Testis (tissue), 3 donors: Measurements from ENCODE around the gene GNB3. TPM values are rescaled to one million over a fixed set of nuclear protein-coding genes. Genes with fewer than 3 reads are reported as not detected.
"Not testable (repeated sequence)": the region's sequence is repeated elsewhere in the genome, so short reads cannot be mapped to it uniquely, and the experiment has no call there.

Source experiments
- DNase-seq: peaks from one replicate; pipeline ENCODE4 v3.0.0-alpha.2; 2019
- H3K27ac ChIP-seq, 2 donors: fragments of 200-600 bp; sonication (generic); one replicate each; pipeline ENCODE4 v1.5.1; 2019
- H3K27me3 ChIP-seq: fragments of 200-600 bp; sonication (generic); one replicate; pipeline ENCODE4 v1.5.1; 2019
- H3K36me3 ChIP-seq: fragments of 200-600 bp; sonication (generic); one replicate; pipeline ENCODE4 v1.5.1; 2017; ENCODE audit warnings: low read depth; ENCODE audit errors: missing control alignments
- H3K4me1 ChIP-seq: fragments of 200-600 bp; sonication (generic); one replicate; pipeline ENCODE4 v1.5.1; 2019
- H3K4me3 ChIP-seq, 2 donors: fragments of 200-600 bp; sonication (generic); one replicate each; pipeline ENCODE4 v1.5.1; 2017 to 2019
- H3K9me3 ChIP-seq: fragments of 200-600 bp; sonication (generic); one replicate; pipeline ENCODE4 v1.5.1; 2017
- POLR2A ChIP-seq: fragments of 450-650 bp; IDR thresholded peaks from one replicate; pipeline ENCODE4 v1.6.1; 2017; ENCODE audit warnings: antibody characterized with exemption, mild to moderate bottlenecking, moderate library complexity
- WGBS, 2 donors: methylation state at CpG; one replicate each; pipeline ENCODE4 v1.1.5; 2018; 5-methylcytosine and 5-hydroxymethylcytosine counted together
- intact Hi-C: fragments of 100-400 bp; cut with DNase I; formaldehyde crosslinking; loops from one replicate; pipeline ENCODE4 v1.15.1; 2023; ENCODE audit warnings: low total_unique reads
- polyA plus RNA-seq: library from polyadenylated mRNA; stranded (reverse); fragments of 350-450 nt; fragmentation: Illumina TruSeq; extraction: RNeasy Lipid Tissue Mini Kit (QIAGEN cat#74804); gene quantifications from one replicate; pipeline ENCODE4 v1.2.3, GENCODE V29; 2014; ENCODE audit warnings: low read depth, low replicate concordance; ENCODE audit not compliant: insufficient read depth
- total RNA-seq, 2 donors: library from RNA; depleted of rRNA; stranded (reverse); fragments of >200 nt; gene quantifications; one replicate each; pipeline ENCODE4 v1.2.3, GENCODE V29; 2016
- TF ChIP-seq, protein P1 (sequence below), 3 experiments: fragments of 450-650 bp in 2 of 3; fragments of 200-600 bp in 1 of 3; sonication (generic) in 1 of 3; IDR thresholded peaks; one replicate each; pipeline ENCODE4 v1.5.1; 2016 to 2019; ENCODE audit warnings: antibody characterized with exemption in 3 of 3, mild to moderate bottlenecking in 2 of 3, moderate library complexity in 1 of 3

Gene GNB3
- total and polyA plus RNA-seq, 3 donors from 2014 or later, result 1.6 to 5.0 (median 4.8) TPM

GRCh38 chr12:6860116-6860515 is 19.4 kb downstream of the GNB3 start:
- no peaks in the 10 kb centered on the region for H3K36me3 ChIP-seq
- WGBS, 2 donors, result 91 to 97% methylated on average over 9 of the region's 9 CpGs

GRCh38 chr12:6860942-6861341 is 20.2 kb downstream of the GNB3 start:
- 92 to 98% methylated on average over 7 of the region's 7 CpGs for WGBS, 2 donors
- intact Hi-C loops, result no loop called here
- Histone ChIP-seq H3K27ac (no peak overlapping the region), H3K4me3 (no peak overlapping the region), H3K9me3 (no peaks in the 10 kb centered on the region), H3K27me3 (no peaks in the 10 kb centered on the region), H3K36me3 (no peaks in the 10 kb centered on the region), H3K4me1 (no peaks in the 10 kb centered on the region)
- no peak for TF ChIP-seq POLR2A
- TF ChIP-seq, protein P1, sequence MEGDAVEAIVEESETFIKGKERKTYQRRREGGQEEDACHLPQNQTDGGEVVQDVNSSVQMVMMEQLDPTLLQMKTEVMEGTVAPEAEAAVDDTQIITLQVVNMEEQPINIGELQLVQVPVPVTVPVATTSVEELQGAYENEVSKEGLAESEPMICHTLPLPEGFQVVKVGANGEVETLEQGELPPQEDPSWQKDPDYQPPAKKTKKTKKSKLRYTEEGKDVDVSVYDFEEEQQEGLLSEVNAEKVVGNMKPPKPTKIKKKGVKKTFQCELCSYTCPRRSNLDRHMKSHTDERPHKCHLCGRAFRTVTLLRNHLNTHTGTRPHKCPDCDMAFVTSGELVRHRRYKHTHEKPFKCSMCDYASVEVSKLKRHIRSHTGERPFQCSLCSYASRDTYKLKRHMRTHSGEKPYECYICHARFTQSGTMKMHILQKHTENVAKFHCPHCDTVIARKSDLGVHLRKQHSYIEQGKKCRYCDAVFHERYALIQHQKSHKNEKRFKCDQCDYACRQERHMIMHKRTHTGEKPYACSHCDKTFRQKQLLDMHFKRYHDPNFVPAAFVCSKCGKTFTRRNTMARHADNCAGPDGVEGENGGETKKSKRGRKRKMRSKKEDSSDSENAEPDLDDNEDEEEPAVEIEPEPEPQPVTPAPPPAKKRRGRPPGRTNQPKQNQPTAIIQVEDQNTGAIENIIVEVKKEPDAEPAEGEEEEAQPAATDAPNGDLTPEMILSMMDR (IDR thresholded peaks at IDR 0.05), result no peak
- no peak for DNase-seq

More at GRCh38 chr12:6860116-6860515, 19.4 kb downstream of the GNB3 start:
- H3K4me3 ChIP-seq, result no peak overlapping the region
- no peak for DNase-seq
- TF ChIP-seq, protein P1 (IDR thresholded peaks at IDR 0.05), result no peak
- TF ChIP-seq POLR2A, result no peak
- H3K27me3 ChIP-seq, result no peaks in the 10 kb centered on the region
- no peak overlapping the region for H3K27ac ChIP-seq
- H3K9me3 ChIP-seq, result no peaks in the 10 kb centered on the region
- no peaks in the 10 kb centered on the region for H3K4me1 ChIP-seq
- intact Hi-C loops, result no loop called here

DNA sequence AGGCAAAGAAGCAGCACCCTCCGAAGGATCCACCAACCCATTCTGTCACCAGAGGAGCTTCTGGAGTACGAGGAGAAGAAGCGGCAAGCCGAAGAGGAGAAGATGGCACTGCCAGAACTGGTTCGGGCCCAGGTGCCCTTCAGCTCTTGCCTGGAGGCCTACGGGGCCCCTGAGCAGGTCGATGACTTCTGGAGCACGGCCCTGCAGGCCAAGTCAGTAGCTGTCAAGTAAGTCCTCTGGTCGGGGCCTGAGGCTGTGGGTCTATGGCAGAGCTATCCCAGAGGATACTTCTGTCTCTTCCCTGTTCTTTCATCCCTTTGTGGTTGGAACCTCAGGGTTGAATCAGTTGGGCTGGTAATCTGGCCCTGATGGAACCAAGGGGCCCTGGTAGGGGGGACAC is 20.7 kb downstream of the GNB3 start:
- no peaks in the 10 kb centered on the region for H3K36me3 ChIP-seq
- 93 to 95% methylated on average over 7 to 9 of the region's 9 CpGs for WGBS, 2 donors
- intact Hi-C loops, result no loop called here

GRCh38 chr12:6863033-6863432 is 22.3 kb downstream of the GNB3 start:
- WGBS, 2 donors, result 89% methylated on average over 11 of the region's 11 CpGs
- Histone ChIP-seq H3K9me3 (no peaks in the 10 kb centered on the region), H3K4me3 (no peak overlapping the region), H3K36me3 (no peaks in the 10 kb centered on the region), H3K27me3 (no peaks in the 10 kb centered on the region), H3K4me1 (peaks cover 6% of the 10 kb centered on the region), H3K27ac (no peak overlapping the region)
- intact Hi-C loops, result no loop called here
- no peak for TF ChIP-seq POLR2A
- TF ChIP-seq, protein P1 (IDR thresholded peaks at IDR 0.05), result no peak
- DNase-seq, result no peak

More for the DNA sequence above, 20.7 kb downstream of the GNB3 start:
- H3K9me3 ChIP-seq, result no peaks in the 10 kb centered on the region
- TF ChIP-seq POLR2A, result no peak
- TF ChIP-seq, protein P1 (IDR thresholded peaks at IDR 0.05), result no peak
- no peak overlapping the region for H3K27ac ChIP-seq
- no peak overlapping the region for H3K4me3 ChIP-seq
- no peaks in the 10 kb centered on the region for H3K4me1 ChIP-seq
- H3K27me3 ChIP-seq, result no peaks in the 10 kb centered on the region
- DNase-seq, result no peak

DNA sequence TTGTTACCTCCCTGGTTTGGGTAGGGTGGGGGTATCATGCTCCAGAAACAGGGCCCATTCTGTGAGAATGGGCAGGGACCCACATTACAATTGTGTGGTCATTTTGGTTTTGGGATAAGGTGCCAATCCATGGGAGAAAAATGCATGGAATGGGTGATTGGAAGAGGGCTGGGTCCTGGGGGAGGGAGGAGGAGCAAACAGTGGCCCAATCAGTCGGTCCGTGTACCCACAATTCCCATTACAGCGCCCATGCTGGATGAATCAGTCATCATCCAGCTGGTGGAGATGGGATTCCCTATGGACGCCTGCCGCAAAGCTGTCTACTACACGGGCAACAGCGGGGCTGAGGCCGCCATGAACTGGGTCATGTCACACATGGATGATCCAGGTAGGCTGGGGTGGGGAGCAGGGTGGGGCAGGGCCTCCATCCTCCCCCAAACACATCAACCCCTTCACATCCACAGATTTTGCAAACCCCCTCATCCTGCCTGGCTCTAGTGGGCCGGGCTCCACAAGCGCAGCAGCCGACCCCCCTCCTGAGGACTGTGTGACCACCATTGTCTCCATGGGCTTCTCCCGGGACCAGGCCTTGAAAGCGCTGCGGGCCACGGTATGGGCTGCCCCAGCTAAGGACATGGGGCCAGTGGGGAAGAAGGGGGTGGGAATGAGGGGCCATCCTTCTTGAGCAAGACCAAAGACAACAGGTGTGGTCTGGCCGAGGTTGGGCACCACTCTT is 23.0 kb downstream of the GNB3 start:
- Histone ChIP-seq H3K4me3 (no peak overlapping the region), H3K4me1 (peaks cover 11% of the 10 kb centered on the region), H3K9me3 (no peaks in the 10 kb centered on the region), H3K36me3 (no peaks in the 10 kb centered on the region), H3K27me3 (no peaks in the 10 kb centered on the region), H3K27ac (no peak overlapping the region)
- no peak for DNase-seq
- intact Hi-C loops, result no loop called here
- 94 to 97% methylated on average over 10 to 16 of the region's 16 CpGs for WGBS, 2 donors
- no peak for TF ChIP-seq POLR2A
- TF ChIP-seq, protein P1 (IDR thresholded peaks at IDR 0.05), result no peak

- peaks cover 22% of the 10 kb centered on the region for H3K4me1 ChIP-seq
- 91 to 96% methylated on average over 5 of the region's 5 CpGs for WGBS, 2 donors
- DNase-seq, H3K27ac ChIP-seq, H3K4me3 ChIP-seq, H3K9me3 ChIP-seq, H3K27me3 ChIP-seq, H3K36me3 ChIP-seq, intact Hi-C loops: not testable (repeated sequence)
These were observed 24.6 kb downstream of the GNB3 start for GRCh38 chr12:6865307-6865706.
